ENCODE data around the gene RPLP1. TPM values are rescaled to one million over a fixed set of nuclear protein-coding genes. Genes with fewer than 3 reads are reported as not detected.

The RPLP1 gene
- 1,000 to 10,000 TPM in 1 of 6 donors, 100 to 1,000 TPM in 5; 578 to 1,123 (median 772) TPM for total RNA-seq
- 100 to 1,000 TPM; 638 to 738 TPM for polyA plus RNA-seq

GRCh38 chr15:69452692-69453521 is at the start of gene RPLP1:
RPLP1 (plus strand) TSS chr15:69452818; CDS start chr15:69452949, 131 bp downstream.
- Histone ChIP-seq H3K36me3 (peaks cover 0 to 25% (median 12%) of the 10 kb centered on the region in 3 donors), H3K27ac (peak within 1 kb of the TSS; percentile 81 to 87 (median 86)), H3K4me1 (peaks cover 8 to 21% (median 11%) of the 10 kb centered on the region in 3 donors), H3K27me3 (no peaks in the 10 kb centered on the region), H3K9me3 (no peaks in the 10 kb centered on the region), H3K4me3 (peak within 1 kb of the TSS; percentile 82 to 95 (median 92))
- ATAC-seq (peak; percentile 95 to 98 (median 96)), DNase-seq (peak; percentile 93 to 99 (median 96)), FAIRE-seq (no peak)
- intact Hi-C loops (cut with DNase I), result no loop called here
- WGBS, 2 donors, result 0% methylated on average over 65 to 77 of the region's 77 CpGs
- TF ChIP-seq CTCF (IDR thresholded peaks at IDR 0.05), result no peak

GRCh38 chr15:69403594-69403993 is 49.0 kb upstream of the RPLP1 start:
- 84 to 90% methylated on average over 4 of the region's 4 CpGs for WGBS, 2 donors
- no peak for TF ChIP-seq CTCF (IDR thresholded peaks at IDR 0.05)
- intact Hi-C loops (cut with DNase I), result no loop called here
- H3K4me3 ChIP-seq, result no peak overlapping the region
- H3K27me3 ChIP-seq, result no peaks in the 10 kb centered on the region
- no peak overlapping the region for H3K27ac ChIP-seq
- H3K9me3 ChIP-seq, result no peaks in the 10 kb centered on the region
- ATAC-seq, result no peak
- H3K36me3 ChIP-seq, result no peaks in the 10 kb centered on the region
- H3K4me1 ChIP-seq, result no peaks in the 10 kb centered on the region
- no peak for FAIRE-seq
- no peak for DNase-seq

GRCh38 chr15:69405110-69405509 is 47.5 kb upstream of the RPLP1 start:
- no peak overlapping the region for H3K4me3 ChIP-seq
- 56 to 57% methylated on average over 3 of the region's 3 CpGs for WGBS, 2 donors
- DNase-seq, result no peak
- intact Hi-C loops (cut with DNase I), result no loop called here
- no peaks in the 10 kb centered on the region for H3K36me3 ChIP-seq
- no peak for TF ChIP-seq CTCF (IDR thresholded peaks at IDR 0.05)
- no peaks in the 10 kb centered on the region for H3K9me3 ChIP-seq
- no peak for ATAC-seq
- no peak overlapping the region for H3K27ac ChIP-seq
- FAIRE-seq, result no peak
- H3K27me3 ChIP-seq, result no peaks in the 10 kb centered on the region
- no peaks in the 10 kb centered on the region for H3K4me1 ChIP-seq

- TF ChIP-seq CTCF (IDR thresholded peaks at IDR 0.05), result no peak
- no peaks in the 10 kb centered on the region for H3K4me1 ChIP-seq
- no peak for FAIRE-seq
- H3K27ac ChIP-seq, result no peak overlapping the region
- H3K27me3 ChIP-seq, result no peaks in the 10 kb centered on the region
- H3K4me3 ChIP-seq, result no peak overlapping the region
- intact Hi-C loops (cut with DNase I), result no loop called here
- 84 to 93% methylated on average over 3 of the region's 3 CpGs for WGBS, 2 donors
- DNase-seq, result no peak
- H3K9me3 ChIP-seq, result no peaks in the 10 kb centered on the region
- ATAC-seq, result no peak
- no peaks in the 10 kb centered on the region for H3K36me3 ChIP-seq
Measured at GRCh38 chr15:69407719-69408400, 44.8 kb upstream of the RPLP1 start.
